ENCODE results near the gene SPEG. TPM values are rescaled to one million over a fixed set of nuclear protein-coding genes. Genes with fewer than 3 reads are reported as not detected.

SPEG gene
- total RNA-seq, 1 experiment from 2014 or later = 56.6 TPM

DNA sequence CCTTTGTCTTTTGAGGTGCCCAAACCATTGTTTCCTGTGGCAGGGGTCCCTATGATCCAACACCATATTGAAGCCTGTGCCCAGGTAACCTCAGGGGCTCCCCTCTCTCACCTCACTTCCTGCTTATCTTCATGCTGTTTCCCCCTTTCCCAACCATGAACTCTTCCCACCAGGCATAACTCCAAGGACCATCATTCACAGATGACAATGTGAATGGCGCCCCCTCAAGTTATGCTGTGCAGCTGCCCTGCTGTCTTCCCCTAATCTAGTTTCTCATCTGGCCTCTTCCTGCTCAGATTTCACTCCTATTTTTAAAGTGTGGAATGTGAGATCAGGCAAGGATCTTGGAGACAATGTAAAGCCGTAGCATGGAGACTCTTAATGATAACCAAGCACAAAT is 65.5 kb downstream of the SPEG start:
- 0 out of 2 replicates have a peak overlapping the region, but pooled peaks have one; percentile 80 for H3K9ac ChIP-seq (ENCODE audit: low read length)
- H3K36me3 ChIP-seq (ENCODE audit: control insufficient read depth in 1 of 2, insufficient read depth in 2 of 2, low read length in 2 of 2) = peaks cover 6% of the 10 kb centered on the region in 2 experiments; a peak in 1 of 4 replicates
- H4K20me1 ChIP-seq (ENCODE audit: insufficient read depth) = no peaks in the 10 kb centered on the region
- TF ChIP-seq, protein P1, sequence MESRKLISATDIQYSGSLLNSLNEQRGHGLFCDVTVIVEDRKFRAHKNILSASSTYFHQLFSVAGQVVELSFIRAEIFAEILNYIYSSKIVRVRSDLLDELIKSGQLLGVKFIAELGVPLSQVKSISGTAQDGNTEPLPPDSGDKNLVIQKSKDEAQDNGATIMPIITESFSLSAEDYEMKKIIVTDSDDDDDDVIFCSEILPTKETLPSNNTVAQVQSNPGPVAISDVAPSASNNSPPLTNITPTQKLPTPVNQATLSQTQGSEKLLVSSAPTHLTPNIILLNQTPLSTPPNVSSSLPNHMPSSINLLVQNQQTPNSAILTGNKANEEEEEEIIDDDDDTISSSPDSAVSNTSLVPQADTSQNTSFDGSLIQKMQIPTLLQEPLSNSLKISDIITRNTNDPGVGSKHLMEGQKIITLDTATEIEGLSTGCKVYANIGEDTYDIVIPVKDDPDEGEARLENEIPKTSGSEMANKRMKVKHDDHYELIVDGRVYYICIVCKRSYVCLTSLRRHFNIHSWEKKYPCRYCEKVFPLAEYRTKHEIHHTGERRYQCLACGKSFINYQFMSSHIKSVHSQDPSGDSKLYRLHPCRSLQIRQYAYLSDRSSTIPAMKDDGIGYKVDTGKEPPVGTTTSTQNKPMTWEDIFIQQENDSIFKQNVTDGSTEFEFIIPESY (IDR thresholded peaks at IDR 0.05; ENCODE audit: extremely low read depth, insufficient replicate concordance, low read length) = no peak
- TF ChIP-seq CTCF (IDR thresholded peaks at IDR 0.05 in 2 of 3, conservative IDR thresholded peaks at IDR 0.05 in 1 of 3; ENCODE audit: borderline replicate concordance in 1 of 3, insufficient read depth in 1 of 3, low read depth in 2 of 3, low read length in 2 of 3) (peak in 2 of 3 experiments; percentile 60 to 64; a peak in 4 of 6 replicates), JUND (IDR thresholded peaks at IDR 0.05) (no peak)
- H3K4me2 ChIP-seq (ENCODE audit: low read length) = peak overlapping the region; percentile 99
- DNase-seq (ENCODE audit: low read depth, low spot score) (no peak), ATAC-seq (no peak)
- no peaks in the 10 kb centered on the region for H3K9me3 ChIP-seq (ENCODE audit: control insufficient read depth in 1 of 2, insufficient read depth in 1 of 2, low read depth in 1 of 2, low read length in 2 of 2)
- H3K4me1 ChIP-seq (ENCODE audit: control insufficient read depth in 1 of 2, insufficient read depth in 2 of 2, low read length in 2 of 2) = peaks cover 22 to 52% of the 10 kb centered on the region in 2 experiments
- no peak overlapping the region for H3K27ac ChIP-seq (ENCODE audit: low read depth, low read length)
- BruUV-seq (replicated peaks) = no TSS peak
- CTCF ChIA-PET = interaction anchor here (0.7 to 5.2 kb wide), 6 partner anchors 8 to 45 kb away, joined by 3 to 56 read pairs (median 19); no protein-coding TSS in a partner anchor
- H2AFZ ChIP-seq (ENCODE audit: low read depth, low read length, poor library complexity, severe bottlenecking) = no peak overlapping the region
- peaks cover 14% of the 10 kb centered on the region for H3K79me2 ChIP-seq (ENCODE audit: insufficient read depth, low read length)
- RAD21 ChIA-PET (ENCODE audit: low non-redundant PET in 1 of 2, low total read pairs in 2 of 2, uncharacterized antibody in 2 of 2, unreplicated experiment in 2 of 2) = interaction anchor here in 1 of 2 experiments (0.7 kb wide), 1 partner anchor 20 kb away, joined by 3 read pairs; no protein-coding TSS in a partner anchor
- no peaks in the 10 kb centered on the region for H3K27me3 ChIP-seq (ENCODE audit: insufficient read depth, low read length)
- peak overlapping the region; percentile 75 to 91 for H3K4me3 ChIP-seq (replicated peaks in 1 of 2; ENCODE audit: low read depth in 1 of 2, low read length in 2 of 2)
- POLR2A ChIA-PET = interaction anchor here (1.2 kb wide), 1 partner anchor 10 kb away, joined by 3 read pairs; no protein-coding TSS in a partner anchor
- no peaks in the 10 kb centered on the region for H3K9me2 ChIP-seq (ENCODE audit: insufficient read depth)
- intact Hi-C loops (cut with micrococcal nuclease) = no loop called here
